HepG2 (cell line): ENCODE data around the gene OSBPL10. TPM values are rescaled to one million over a fixed set of nuclear protein-coding genes. Genes with fewer than 3 reads are reported as not detected.

Experiments used
- ATAC-seq: fragments of 200-7000 bp; cut with Tn5 transposase; 3 replicates; pipeline ENCODE4 v1.9.1; 2020; ENCODE audit warnings: mild to moderate bottlenecking, moderate library complexity
- BruUV-seq: library from RNA; stranded (reverse); fragments of 400-500 nt; replicated peaks from 2 replicates; lab custom pipeline; 2021; lab: Mats Ljungman, UMichigan
- CTCF ChIA-PET: fragments of 300-600 bp; formaldehyde crosslinking; extraction: SDS; loops from one replicate; lab custom pipeline; 2021; ENCODE audit warnings: low total read pairs, inconsistent platforms, low intra/inter-chr PET ratio; lab: Yijun Ruan, JAX
- POLR2A ChIA-PET: fragments of 350-600 bp; sonication (Branson Sonifier 250); formaldehyde crosslinking; loops from one replicate; lab custom pipeline; 2020; ENCODE audit warnings: antibody characterized with exemption, inconsistent platforms; lab: Yijun Ruan, JAX
- DNase-seq: peaks from one replicate; pipeline ENCODE4 v3.0.0-alpha.2; 2015; ENCODE audit warnings: low spot score
- FAIRE-seq: peaks from 3 replicates; lab custom pipeline; 2011; peaks lifted over from hg19 to GRCh38; lab: Jason Lieb, UNC
- H2AFZ ChIP-seq: one replicate; pipeline ENCODE4 v1.6.1; 2011; ENCODE audit warnings: low read length, inconsistent platforms
- H3K27ac ChIP-seq: fragments of 300-600 bp; 3 replicates; pipeline ENCODE4 v1.8.0; 2011; ENCODE audit warnings: mixed run types, mild to moderate bottlenecking, mixed read lengths, low read length, inconsistent platforms; ENCODE audit not compliant: insufficient read depth; ENCODE audit errors: extremely low read length
- H3K27me3 ChIP-seq, 2 experiments: fragments of 200-600 bp in 1 of 2; 2 replicates in 1 of 2; 3 replicates in 1 of 2; pipeline versions ENCODE4 v1.6.0 to v1.8.0; 2011; ENCODE audit warnings: low read length in 2 of 2, mild to moderate bottlenecking in 2 of 2, moderate library complexity in 2 of 2, inconsistent platforms in 1 of 2; ENCODE audit not compliant: insufficient read depth in 2 of 2, control insufficient read depth in 1 of 2
- H3K36me3 ChIP-seq, 2 experiments: fragments of 200-600 bp in 1 of 2; replicated peaks in 1 of 2; 2 replicates in 1 of 2; 3 replicates in 1 of 2; pipeline versions ENCODE4 v1.5.1 to v1.8.0; 2011; ENCODE audit warnings: low read length in 2 of 2, inconsistent platforms in 1 of 2; ENCODE audit not compliant: insufficient read depth in 2 of 2, control insufficient read depth in 1 of 2
- H3K4me1 ChIP-seq: 2 replicates; pipeline ENCODE4 v1.5.1; 2012; ENCODE audit warnings: low read length, inconsistent platforms; ENCODE audit not compliant: insufficient read depth
- H3K4me2 ChIP-seq: 2 replicates; pipeline ENCODE4 v1.6.0; 2011; ENCODE audit warnings: low read depth, low read length, inconsistent platforms
- H3K4me3 ChIP-seq, 3 experiments: fragments of 200-600 bp in 1 of 3; sonication (generic), shearing (Covaris generic) in 1 of 3; replicated peaks in 1 of 3; 2 replicates each; pipeline ENCODE4 v1.5.1; 2011 to 2016; ENCODE audit warnings: low read length in 3 of 3, inconsistent platforms in 2 of 3, low read depth in 2 of 3, mild to moderate bottlenecking in 2 of 3, control low read depth in 1 of 3, mixed read lengths in 1 of 3; ENCODE audit not compliant: insufficient read depth in 1 of 3
- H3K79me2 ChIP-seq: one replicate; pipeline ENCODE4 v1.6.1; 2011; ENCODE audit warnings: low read length, inconsistent platforms; ENCODE audit not compliant: insufficient read depth
- H3K9ac ChIP-seq: 2 replicates; pipeline ENCODE4 v1.6.0; 2011; ENCODE audit warnings: mild to moderate bottlenecking, low read depth, low read length, inconsistent platforms; ENCODE audit not compliant: insufficient read depth
- H3K9me3 ChIP-seq: 2 replicates; pipeline ENCODE4 v1.5.1; 2012; ENCODE audit warnings: mild to moderate bottlenecking, low read length
- H4K20me1 ChIP-seq: 2 replicates; pipeline ENCODE4 v1.6.0; 2011; ENCODE audit warnings: inconsistent platforms, mild to moderate bottlenecking, low read length, moderate library complexity; ENCODE audit not compliant: insufficient read depth
- BORCS8-MEF2B ChIP-seq: sonication (generic); formaldehyde crosslinking; IDR thresholded peaks from 2 replicates; pipeline ENCODE4 v1.8.0; 2022; ENCODE audit warnings: mild to moderate bottlenecking, missing genetic modification reagents
- HBP1 ChIP-seq: IDR thresholded peaks from 2 replicates; pipeline ENCODE4 v1.6.1; 2016; ENCODE audit warnings: low read depth, control low read depth
- HOXA5 ChIP-seq: sonication (generic); formaldehyde crosslinking; IDR thresholded peaks from 2 replicates; pipeline ENCODE4 v1.4.0; 2020; ENCODE audit warnings: missing genetic modification reagents
- IKZF1 ChIP-seq: fragments of 450-650 bp; IDR thresholded peaks from 2 replicates; pipeline ENCODE4 v1.7.1; 2016
- KLF15 ChIP-seq: sonication (generic); formaldehyde crosslinking; IDR thresholded peaks from 2 replicates; pipeline ENCODE4 v1.8.1; 2023; ENCODE audit warnings: borderline replicate concordance, mild to moderate bottlenecking, inconsistent platforms, missing genetic modification reagents, mixed read lengths
- NCOA1 ChIP-seq: sonication (generic); formaldehyde crosslinking; IDR thresholded peaks from 2 replicates; pipeline ENCODE4 v1.9.0; 2021; ENCODE audit warnings: missing genetic modification reagents
- NFKBIZ ChIP-seq: IDR thresholded peaks from 2 replicates; pipeline ENCODE4 v1.6.1; 2018; ENCODE audit warnings: missing genetic modification reagents, missing compliant biosample characterization
- PTBP1 ChIP-seq: fragments of 200-400 bp; formaldehyde crosslinking; IDR thresholded peaks from 2 replicates; pipeline ENCODE4 v1.6.1; 2018; ENCODE audit warnings: low read length, low read depth; ENCODE audit not compliant: poor library complexity, severe bottlenecking
- ZC3H13 ChIP-seq: sonication (generic); formaldehyde crosslinking; IDR thresholded peaks from 2 replicates; pipeline ENCODE4 v1.8.1; 2023; ENCODE audit warnings: mild to moderate bottlenecking, missing genetic modification reagents, moderate library complexity
- ZC3H4 ChIP-seq: sonication (generic); formaldehyde crosslinking; IDR thresholded peaks from 2 replicates; pipeline ENCODE4 v1.4.0; 2020; ENCODE audit warnings: missing genetic modification reagents, borderline replicate concordance
- ZFX ChIP-seq: sonication (generic); formaldehyde crosslinking; IDR thresholded peaks from 2 replicates; pipeline ENCODE4 v1.4.0; 2020; ENCODE audit warnings: mild to moderate bottlenecking, low read depth, missing genetic modification reagents, moderate library complexity
- ZMAT5 ChIP-seq: sonication (generic); formaldehyde crosslinking; IDR thresholded peaks from 2 replicates; pipeline ENCODE4 v1.5.0; 2020; ENCODE audit warnings: mild to moderate bottlenecking, low read depth, missing genetic modification reagents, borderline replicate concordance
- ZMYM3 ChIP-seq: sonication (generic); formaldehyde crosslinking; IDR thresholded peaks from 2 replicates; pipeline ENCODE4 v1.5.1; 2020; ENCODE audit warnings: mild to moderate bottlenecking, missing genetic modification reagents
- ZNF772 ChIP-seq: sonication (generic); formaldehyde crosslinking; IDR thresholded peaks from 2 replicates; pipeline ENCODE4 v1.5.0; 2020; ENCODE audit warnings: mild to moderate bottlenecking, missing genetic modification reagents
- WGBS: methylation state at CpG from one replicate; pipeline ENCODE4 v1.1.6; 2017; ENCODE audit warnings: low lambda C conversion rate; 5-methylcytosine and 5-hydroxymethylcytosine counted together
- in situ Hi-C: cut with HindIII; loops from 2 replicates; pipeline ENCODE4 v1.10.0; 2017; ENCODE audit warnings: low pct_unique_long_range_greater_than_20kb; ENCODE audit not compliant: extremely low pct_ligation_motif_present
- intact Hi-C: fragments of 100-400 bp; cut with micrococcal nuclease; formaldehyde crosslinking; loops from one replicate; pipeline ENCODE4 v1.10.0; 2022; ENCODE audit not compliant: unreplicated experiment
- polyA plus RNA-seq, 8 experiments: library from polyadenylated mRNA; depleted of rRNA in 3 of 8; stranded (reverse) in 7 of 8; unstranded in 1 of 8; fragments of >200 nt; fragmentation: Illumina TruSeq in 4 of 8; extraction: Trizol in 4 of 8; gene quantifications; 2 replicates each; pipeline versions ENCODE4 v1.2.1 to v1.2.3, GENCODE V29; 2011 to 2016; ENCODE audit warnings: low read depth in 4 of 8, missing spikeins in 1 of 8, mixed read lengths in 1 of 8; ENCODE audit not compliant: insufficient read depth in 1 of 8
- total RNA-seq, 5 experiments: library from RNA; depleted of rRNA; stranded (reverse); fragments of >200 nt; fragmentation: Illumina TruSeq; extraction: Trizol; gene quantifications; 2 replicates each; pipeline ENCODE4 v1.2.3, GENCODE V29; 2016; ENCODE audit warnings: low read depth in 1 of 5

OSBPL10 gene
- total and polyA plus RNA-seq, 2 of the 13 experiments (the other 11 are each of a cell fraction or from before 2014, with no cell fraction given): 10.3 to 28.6 TPM

- H3K9me3 ChIP-seq: peaks cover 4% of the 10 kb centered on the region; the same call in 1 of the 2 replicates
- H2AFZ ChIP-seq: no peak overlapping the region
- H3K27ac ChIP-seq: no peak overlapping the region
- ATAC-seq (no peak), DNase-seq (no peak), FAIRE-seq (no peak)
- H3K4me1 ChIP-seq: peaks cover 12% of the 10 kb centered on the region
- H3K36me3 ChIP-seq: peaks cover 2 to 8% of the 10 kb centered on the region in 2 experiments; a peak in 2 of 5 replicates
- no peaks in the 10 kb centered on the region for H3K79me2 ChIP-seq
- no peak for TF ChIP-seq PTBP1
- TF ChIP-seq ZC3H13: no peak
- no peak for TF ChIP-seq ZFX (CRISPR knock-in tag)
- TF ChIP-seq NCOA1 (CRISPR knock-in tag): no peak
- TF ChIP-seq ZNF772 (CRISPR knock-in tag): no peak
- TF ChIP-seq IKZF1: no peak
- no peak for TF ChIP-seq KLF15 (CRISPR knock-in tag)
- no peak for TF ChIP-seq HOXA5 (CRISPR knock-in tag)
- TF ChIP-seq ZMYM3 (CRISPR knock-in tag): no peak
- no peak for TF ChIP-seq HBP1 (CRISPR knock-in tag)
- no peak for TF ChIP-seq NFKBIZ (CRISPR knock-in tag)
- no peak for TF ChIP-seq BORCS8-MEF2B
- TF ChIP-seq ZC3H4 (CRISPR knock-in tag): no peak
- no peak for TF ChIP-seq ZMAT5 (CRISPR knock-in tag)
- in situ Hi-C loops (no loop called here), intact Hi-C loops (no loop called here)
- BruUV-seq: no TSS peak
- ChIA-PET POLR2A (no interaction called here), CTCF (no interaction called here)
- no peaks in the 10 kb centered on the region for H4K20me1 ChIP-seq
- WGBS: 93% methylated on average over 3 of the region's 3 CpGs
- no peaks in the 10 kb centered on the region for H3K27me3 ChIP-seq
- H3K4me3 ChIP-seq: no peak overlapping the region
- H3K4me2 ChIP-seq: no peak overlapping the region
- H3K9ac ChIP-seq: no peak overlapping the region
Measured at GRCh38 chr3:31690771-31691170, 290.3 kb downstream of the OSBPL10 start.
